ENCODE results near the gene CDO1.

Gene CDO1

GRCh38 chr5:115755675-115756074 is 60.8 kb downstream of the CDO1 start:
- no peaks in the 10 kb centered on the region for H4K20me1 ChIP-seq (ENCODE audit: insufficient read depth, low read length)
- no peak overlapping the region for H3K4me2 ChIP-seq (ENCODE audit: low read length)
- TF ChIP-seq EZH2 (IDR thresholded peaks at IDR 0.05; ENCODE audit: borderline replicate concordance, low read length) (no peak), CTCF (IDR thresholded peaks at IDR 0.05; ENCODE audit: low read length) (no peak)
- no peak overlapping the region for H2AFZ ChIP-seq (ENCODE audit: low read length)
- H3K9ac ChIP-seq (ENCODE audit: low read length): no peak overlapping the region
- H3K79me2 ChIP-seq (ENCODE audit: insufficient read depth, low read length): no peaks in the 10 kb centered on the region
- H3K4me3 ChIP-seq (ENCODE audit: low read depth, low read length, poor library complexity, severe bottlenecking): no peak overlapping the region
- no peak overlapping the region for H3K27ac ChIP-seq (ENCODE audit: low read depth, low read length, poor library complexity, severe bottlenecking)
- no peaks in the 10 kb centered on the region for H3K9me3 ChIP-seq (ENCODE audit: low read length)
- H3F3A ChIP-seq (ENCODE audit: insufficient read depth, low read length): no peaks in the 10 kb centered on the region
- no peaks in the 10 kb centered on the region for H3K36me3 ChIP-seq (ENCODE audit: insufficient read depth, low read length)
- no peaks in the 10 kb centered on the region for H3K4me1 ChIP-seq (ENCODE audit: insufficient read depth, low read length, severe bottlenecking)
- no peaks in the 10 kb centered on the region for H3K27me3 ChIP-seq (ENCODE audit: insufficient read depth, low read length)
- no peaks in the 10 kb centered on the region for H3K9me2 ChIP-seq (ENCODE audit: low read depth, low read length)
